ENCODE measurements around the gene PTTG1IP2. TPM values are rescaled to one million over a fixed set of nuclear protein-coding genes. Genes with fewer than 3 reads are reported as not detected.

Gene PTTG1IP2
- total RNA-seq, 2 donors from 2014 or later = not detected

GRCh38 chr7:90551036-90551435 is 81.6 kb downstream of the PTTG1IP2 start:
- H3K4me1 ChIP-seq (ENCODE audit: control insufficient read depth, insufficient read depth, low read length) = peaks cover 8% of the 10 kb centered on the region
- H3K27me3 ChIP-seq (ENCODE audit: control insufficient read depth, insufficient read depth, low read length, poor library complexity, severe bottlenecking) = no peaks in the 10 kb centered on the region
- no peaks in the 10 kb centered on the region for H3K9me3 ChIP-seq (ENCODE audit: control insufficient read depth, low read length)
- Mint-ChIP-seq H3K36me3 (ENCODE audit: low read depth) (no peaks in the 10 kb centered on the region), H3K27ac (peak overlapping the region; percentile 44), H3K27me3 (ENCODE audit: insufficient read depth) (no peaks in the 10 kb centered on the region), H3K4me1 (peaks cover 11% of the 10 kb centered on the region), H3K4me3 (no peak overlapping the region), H3K9me3 (no peaks in the 10 kb centered on the region)
- no peak overlapping the region for H3K4me3 ChIP-seq (ENCODE audit: low read length)
- TF ChIP-seq CTCF (conservative IDR thresholded peaks at IDR 0.05) = no peak
- H3K27ac ChIP-seq (ENCODE audit: low read depth, low read length) = no peak overlapping the region
- no peak overlapping the region for H3K9ac ChIP-seq (ENCODE audit: extremely low read depth, low read length, poor library complexity, severe bottlenecking)
- 55 to 64% methylated on average over 3 to 4 of the region's 4 CpGs for WGBS, 2 experiments (ENCODE audit: insufficient coverage in 1 of 2, insufficient read length in 1 of 2)
- DNase-seq = peak; percentile 79
- no peaks in the 10 kb centered on the region for H3K36me3 ChIP-seq (ENCODE audit: control insufficient read depth, insufficient read depth, low read length)

GRCh38 chr7:90552521-90552920 is 83.1 kb downstream of the PTTG1IP2 start:
- Histone ChIP-seq H3K36me3 (ENCODE audit: control insufficient read depth, insufficient read depth, low read length) (no peaks in the 10 kb centered on the region), H3K4me3 (ENCODE audit: low read length) (no peak overlapping the region), H3K9me3 (ENCODE audit: control insufficient read depth, low read length) (no peaks in the 10 kb centered on the region), H3K9ac (ENCODE audit: extremely low read depth, low read length, poor library complexity, severe bottlenecking) (no peak overlapping the region), H3K27ac (ENCODE audit: low read depth, low read length) (no peak overlapping the region), H3K4me1 (ENCODE audit: control insufficient read depth, insufficient read depth, low read length) (peaks cover 8% of the 10 kb centered on the region), H3K27me3 (ENCODE audit: control insufficient read depth, insufficient read depth, low read length, poor library complexity, severe bottlenecking) (no peaks in the 10 kb centered on the region)
- peaks cover 1% of the 10 kb centered on the region for H3K27me3 Mint-ChIP-seq (ENCODE audit: insufficient read depth)
- DNase-seq = no peak
- H3K27ac Mint-ChIP-seq = no peak overlapping the region
- TF ChIP-seq CTCF (conservative IDR thresholded peaks at IDR 0.05) = peak; percentile 49
- H3K36me3 Mint-ChIP-seq (ENCODE audit: low read depth) = no peaks in the 10 kb centered on the region
- no peak overlapping the region for H3K4me3 Mint-ChIP-seq
- peaks cover 11% of the 10 kb centered on the region for H3K4me1 Mint-ChIP-seq
- no peaks in the 10 kb centered on the region for H3K9me3 Mint-ChIP-seq
- WGBS, 2 experiments (ENCODE audit: insufficient coverage in 1 of 2, insufficient read length in 1 of 2) = no CpG with 5 or more reads among the region's 1 CpG

GRCh38 chr7:90560730-90561129 is 91.3 kb downstream of the PTTG1IP2 start:
- DNase-seq = no peak
- Histone ChIP-seq H3K36me3 (ENCODE audit: control insufficient read depth, insufficient read depth, low read length) (no peaks in the 10 kb centered on the region), H3K27me3 (ENCODE audit: control insufficient read depth, insufficient read depth, low read length, poor library complexity, severe bottlenecking) (no peaks in the 10 kb centered on the region), H3K4me3 (ENCODE audit: low read length) (no peak overlapping the region), H3K4me1 (ENCODE audit: control insufficient read depth, insufficient read depth, low read length) (no peaks in the 10 kb centered on the region), H3K9ac (ENCODE audit: extremely low read depth, low read length, poor library complexity, severe bottlenecking) (no peak overlapping the region), H3K9me3 (ENCODE audit: control insufficient read depth, low read length) (no peaks in the 10 kb centered on the region), H3K27ac (ENCODE audit: low read depth, low read length) (no peak overlapping the region)
- peaks cover 4% of the 10 kb centered on the region for H3K27me3 Mint-ChIP-seq (ENCODE audit: insufficient read depth)
- no peaks in the 10 kb centered on the region for H3K36me3 Mint-ChIP-seq (ENCODE audit: low read depth)
- 80% methylated on average over 1 of the region's 1 CpG; no CpG with 5 or more reads in 1 of the 2 experiments for WGBS, 2 experiments (ENCODE audit: insufficient coverage in 1 of 2, insufficient read length in 1 of 2)
- H3K27ac Mint-ChIP-seq = no peak overlapping the region
- TF ChIP-seq CTCF (conservative IDR thresholded peaks at IDR 0.05) = no peak
- no peak overlapping the region for H3K4me3 Mint-ChIP-seq
- no peaks in the 10 kb centered on the region for H3K4me1 Mint-ChIP-seq
- no peaks in the 10 kb centered on the region for H3K9me3 Mint-ChIP-seq

Other genes with a start within 250 kb of the PTTG1IP2 start
- gene CFAP69, start 224.5 kb upstream of the PTTG1IP2 start, total RNA-seq = 1 to 10 TPM; 4.9 to 6.6 TPM
- not detected for gene FAM237B, start 148.3 kb upstream of the PTTG1IP2 start, total RNA-seq
- gene GTPBP10, start 122.9 kb upstream of the PTTG1IP2 start, total RNA-seq = 10 to 100 TPM; 24.5 to 26.3 TPM
- 10 to 100 TPM; 50.3 to 51.6 TPM for gene CLDN12, start 66.2 kb upstream of the PTTG1IP2 start, total RNA-seq
- 10 to 100 TPM in 1 of 2 donors, 1 to 10 TPM in 1; 8.7 to 13.4 TPM for gene CDK14, start 126.7 kb downstream of the PTTG1IP2 start, total RNA-seq